SKM-1 (cell line): ENCODE measurements around the gene ABCC4.

ENCODE experiments used
- DNase-seq: peaks from one replicate; lab custom pipeline; 2025; ENCODE audit not compliant: unreplicated experiment; lab: John Stamatoyannopoulos, UW

ABCC4 gene

GRCh38 chr13:95007322-95007721, 293.9 kb downstream of the ABCC4 start:
- no peak for DNase-seq

GRCh38 chr13:95005300-95005699, 296.0 kb downstream of the ABCC4 start:
- DNase-seq: no peak

- no peak for DNase-seq
Observed at GRCh38 chr13:95003019-95003813, 298.0 kb downstream of the ABCC4 start.

GRCh38 chr13:95002126-95002525, 299.1 kb downstream of the ABCC4 start:
- no peak for DNase-seq

GRCh38 chr13:94999871-95000270, 301.4 kb downstream of the ABCC4 start:
- no peak for DNase-seq

- no peak for DNase-seq
Observed at GRCh38 chr13:94997126-94997525, 304.1 kb downstream of the ABCC4 start.

GRCh38 chr13:94996445-94996844, 304.8 kb downstream of the ABCC4 start:
- no peak for DNase-seq

GRCh38 chr13:94994506-94994905, 306.7 kb downstream of the ABCC4 start:
- DNase-seq: no peak

- no peak for DNase-seq
Observed at GRCh38 chr13:94993616-94994015, 307.6 kb downstream of the ABCC4 start.

- no peak for DNase-seq
Observed at GRCh38 chr13:94992036-94992960, 309.0 kb downstream of the ABCC4 start.

GRCh38 chr13:94988654-94989053, 312.6 kb downstream of the ABCC4 start:
- DNase-seq: no peak

GRCh38 chr13:94987869-94988268, 313.4 kb downstream of the ABCC4 start:
- no peak for DNase-seq

GRCh38 chr13:94987081-94987480, 314.2 kb downstream of the ABCC4 start:
- no peak for DNase-seq

GRCh38 chr13:94984958-94985357, 316.3 kb downstream of the ABCC4 start:
- DNase-seq: no peak

- no peak for DNase-seq
Observed at GRCh38 chr13:94978516-94978915, 322.7 kb downstream of the ABCC4 start.

- no peak for DNase-seq
Observed at GRCh38 chr13:94974015-94974951, 327.0 kb downstream of the ABCC4 start.

- no peak for DNase-seq
Observed at GRCh38 chr13:94972262-94972661, 329.0 kb downstream of the ABCC4 start.
